ENCODE data around the gene AQP2.

DNA sequence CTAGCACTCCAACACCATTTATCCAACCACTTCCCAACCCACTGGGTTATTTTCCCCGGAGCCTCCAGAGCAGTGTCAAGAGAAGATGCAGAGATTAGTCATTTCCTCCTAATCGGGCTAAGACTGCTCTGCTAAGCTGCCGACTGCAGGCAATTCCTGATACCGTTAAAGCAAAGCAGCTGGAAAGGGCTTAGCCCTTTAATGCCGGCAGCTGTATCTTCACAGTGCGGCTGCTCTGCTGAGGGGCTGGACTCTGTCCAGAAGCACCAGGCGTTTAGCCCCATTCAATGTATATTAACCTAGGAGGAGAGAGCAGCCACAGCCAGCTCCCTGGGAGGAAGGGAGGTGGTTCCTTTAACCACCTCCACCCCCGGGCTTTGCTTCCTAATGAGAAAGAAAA is 33.4 kb downstream of the AQP2 start:
- TF ChIP-seq, protein P1, sequence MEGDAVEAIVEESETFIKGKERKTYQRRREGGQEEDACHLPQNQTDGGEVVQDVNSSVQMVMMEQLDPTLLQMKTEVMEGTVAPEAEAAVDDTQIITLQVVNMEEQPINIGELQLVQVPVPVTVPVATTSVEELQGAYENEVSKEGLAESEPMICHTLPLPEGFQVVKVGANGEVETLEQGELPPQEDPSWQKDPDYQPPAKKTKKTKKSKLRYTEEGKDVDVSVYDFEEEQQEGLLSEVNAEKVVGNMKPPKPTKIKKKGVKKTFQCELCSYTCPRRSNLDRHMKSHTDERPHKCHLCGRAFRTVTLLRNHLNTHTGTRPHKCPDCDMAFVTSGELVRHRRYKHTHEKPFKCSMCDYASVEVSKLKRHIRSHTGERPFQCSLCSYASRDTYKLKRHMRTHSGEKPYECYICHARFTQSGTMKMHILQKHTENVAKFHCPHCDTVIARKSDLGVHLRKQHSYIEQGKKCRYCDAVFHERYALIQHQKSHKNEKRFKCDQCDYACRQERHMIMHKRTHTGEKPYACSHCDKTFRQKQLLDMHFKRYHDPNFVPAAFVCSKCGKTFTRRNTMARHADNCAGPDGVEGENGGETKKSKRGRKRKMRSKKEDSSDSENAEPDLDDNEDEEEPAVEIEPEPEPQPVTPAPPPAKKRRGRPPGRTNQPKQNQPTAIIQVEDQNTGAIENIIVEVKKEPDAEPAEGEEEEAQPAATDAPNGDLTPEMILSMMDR (IDR thresholded peaks at IDR 0.05), result no peak
- TF ChIP-seq EZH2 (IDR thresholded peaks at IDR 0.05; ENCODE audit: borderline replicate concordance, insufficient read depth, low read depth, low read length, poor library complexity, severe bottlenecking), result no peak
